ENCODE measurements around the gene NUP205. TPM values are rescaled to one million over a fixed set of nuclear protein-coding genes. Genes with fewer than 3 reads are reported as not detected.
"Not testable (repeated sequence)": the region's sequence is repeated elsewhere in the genome, so short reads cannot be mapped to it uniquely, and the experiment has no call there.

The NUP205 gene
- total RNA-seq, 2 donors from 2014 or later = 28.3 to 30.1 TPM

- DNase-seq (ENCODE audit: low spot score) (no peak), ATAC-seq (ENCODE audit: insufficient number of reproducible peaks, low FRiP score, low read depth) (no peak)
- no peaks in the 10 kb centered on the region for H3K27me3 ChIP-seq (replicated peaks; ENCODE audit: insufficient read depth)
- TF ChIP-seq CTCF (IDR thresholded peaks at IDR 0.05) = no peak
- H3K9me3 ChIP-seq = no peaks in the 10 kb centered on the region
- H3K4me3 ChIP-seq = no peak overlapping the region
- no peak overlapping the region for H3K27ac ChIP-seq
- H3K4me1 ChIP-seq (ENCODE audit: control insufficient read depth in 1 of 2, low read depth in 2 of 2) = peaks cover 10 to 35% of the 10 kb centered on the region in 2 donors
- peaks cover under 1% of the 10 kb centered on the region for H3K36me3 ChIP-seq
Measured at GRCh38 chr7:135685306-135686084, 127.8 kb downstream of the NUP205 start.

- H3K27ac ChIP-seq = no peak overlapping the region
- ATAC-seq (ENCODE audit: insufficient number of reproducible peaks, low FRiP score, low read depth) (no peak), DNase-seq (ENCODE audit: low spot score) (no peak)
- H3K4me3 ChIP-seq = no peak overlapping the region
- TF ChIP-seq CTCF (IDR thresholded peaks at IDR 0.05) = no peak
- no peaks in the 10 kb centered on the region for H3K9me3 ChIP-seq
- H3K27me3 ChIP-seq (replicated peaks; ENCODE audit: insufficient read depth) = no peaks in the 10 kb centered on the region
- H3K36me3 ChIP-seq = peaks cover 6% of the 10 kb centered on the region
- H3K4me1 ChIP-seq (ENCODE audit: control insufficient read depth in 1 of 2, low read depth in 2 of 2) = peaks cover 5 to 24% of the 10 kb centered on the region in 2 donors
Measured at GRCh38 chr7:135687466-135687865, 129.7 kb downstream of the NUP205 start.

- Histone ChIP-seq H3K4me1 (ENCODE audit: control insufficient read depth in 1 of 2, low read depth in 2 of 2) (no peaks in the 10 kb centered on the region), H3K36me3 (peaks cover 14% of the 10 kb centered on the region), H3K27me3 (replicated peaks; ENCODE audit: insufficient read depth) (no peaks in the 10 kb centered on the region), H3K9me3 (no peaks in the 10 kb centered on the region), H3K4me3 (no peak overlapping the region), H3K27ac (no peak overlapping the region)
- ATAC-seq (ENCODE audit: insufficient number of reproducible peaks, low FRiP score, low read depth) (no peak), DNase-seq (ENCODE audit: low spot score) (no peak)
- no peak for TF ChIP-seq CTCF (IDR thresholded peaks at IDR 0.05)
Measured at GRCh38 chr7:135690566-135690965, 132.8 kb downstream of the NUP205 start.

- Histone ChIP-seq H3K4me1 (ENCODE audit: control insufficient read depth in 1 of 2, low read depth in 2 of 2) (peaks cover 0 to 3% of the 10 kb centered on the region in 2 donors), H3K27me3 (replicated peaks; ENCODE audit: insufficient read depth) (no peaks in the 10 kb centered on the region), H3K4me3 (no peak overlapping the region), H3K9me3 (no peaks in the 10 kb centered on the region), H3K27ac (no peak overlapping the region), H3K36me3 (peaks cover 14% of the 10 kb centered on the region)
- ATAC-seq (ENCODE audit: insufficient number of reproducible peaks, low FRiP score, low read depth) (no peak), DNase-seq (ENCODE audit: low spot score) (no peak)
- TF ChIP-seq CTCF (IDR thresholded peaks at IDR 0.05) = no peak
Measured at GRCh38 chr7:135692055-135692454, 134.3 kb downstream of the NUP205 start.

GRCh38 chr7:135692606-135693005 lies 134.9 kb downstream of the NUP205 start:
- DNase-seq (ENCODE audit: low spot score); H3K27me3 ChIP-seq (replicated peaks; ENCODE audit: insufficient read depth); H3K4me1 ChIP-seq (ENCODE audit: control insufficient read depth in 1 of 2, low read depth in 2 of 2); ATAC-seq (ENCODE audit: insufficient number of reproducible peaks, low FRiP score, low read depth); H3K9me3 ChIP-seq; H3K4me3 ChIP-seq; H3K27ac ChIP-seq: not testable (repeated sequence)
- H3K36me3 ChIP-seq = peaks cover 14% of the 10 kb centered on the region
